GM19463 (cell line): Measurements from ENCODE around the gene MACROD2.
A peak's percentile ranks its signal among the peaks of the same experiment; 100 is the strongest.

Experiments
- ATAC-seq: cut with Tn5 transposase; IDR thresholded peaks from one replicate; pipeline ENCODE4 v1.9.1; 2021; ENCODE audit warnings: mild to moderate bottlenecking, moderate library complexity; ENCODE audit not compliant: unreplicated experiment

MACROD2 gene

DNA sequence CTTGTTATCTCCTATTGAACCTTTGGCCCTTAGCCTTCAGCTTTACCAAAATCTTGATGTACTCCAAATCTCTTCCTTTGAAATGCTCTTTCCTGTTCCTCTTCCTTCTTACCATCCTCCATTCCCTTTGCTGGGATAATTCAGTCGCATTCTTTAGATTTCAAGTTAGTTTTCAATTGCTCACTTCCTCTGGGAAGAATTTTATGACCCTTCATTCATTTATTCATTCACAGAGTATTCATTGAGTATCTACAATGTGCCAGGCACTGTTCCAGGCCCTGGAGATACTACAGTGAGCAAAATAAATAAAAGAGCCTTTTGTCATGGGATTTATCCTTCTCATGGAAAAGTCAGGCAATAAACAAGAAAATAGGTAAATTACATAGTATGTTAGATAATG is 890.3 kb downstream of the MACROD2 start:
- no peak for ATAC-seq

DNA sequence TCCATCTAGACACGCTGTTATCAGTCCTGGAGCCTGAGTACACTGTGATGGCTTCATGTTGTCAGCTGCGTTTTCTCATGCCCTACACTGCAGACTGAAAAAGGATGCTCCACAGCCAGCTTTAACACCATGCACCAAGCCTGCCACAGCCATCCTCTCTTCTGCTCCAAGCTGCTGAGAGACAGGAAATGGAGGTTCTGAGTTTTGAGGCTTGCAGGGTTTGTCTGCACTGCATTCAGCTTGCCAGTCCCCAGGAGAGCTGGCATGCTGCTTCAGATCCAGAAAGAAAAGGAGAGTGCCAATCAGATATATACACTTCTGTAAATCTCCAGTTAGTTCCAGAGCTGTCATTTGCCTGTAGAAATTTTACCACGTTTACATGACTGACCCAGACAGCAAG is 892.8 kb downstream of the MACROD2 start:
- ATAC-seq, result no peak

GRCh38 chr20:14889496-14890255 is 894.4 kb downstream of the MACROD2 start:
- no peak for ATAC-seq

- no peak for ATAC-seq
Measured at GRCh38 chr20:14890713-14891112, 895.4 kb downstream of the MACROD2 start.

DNA sequence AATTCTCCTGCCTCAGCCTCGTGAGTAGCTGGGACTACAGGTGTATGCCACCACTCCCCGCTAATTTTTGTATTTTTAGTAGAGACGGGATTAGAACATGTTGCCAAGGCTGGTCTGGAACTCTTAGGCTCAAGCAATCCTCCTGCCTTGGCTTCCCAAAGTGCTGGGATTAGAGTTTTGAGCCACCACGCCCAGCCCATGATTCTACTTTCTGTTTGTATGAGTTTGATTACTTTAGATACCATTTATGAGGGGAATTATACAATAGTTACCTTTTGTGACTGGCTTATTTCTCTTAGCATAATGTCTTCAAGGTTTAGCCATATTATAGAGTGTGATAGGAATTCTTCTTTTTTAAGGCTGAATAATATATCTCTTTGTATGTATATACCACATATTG is 897.5 kb downstream of the MACROD2 start:
- ATAC-seq, result no peak

DNA sequence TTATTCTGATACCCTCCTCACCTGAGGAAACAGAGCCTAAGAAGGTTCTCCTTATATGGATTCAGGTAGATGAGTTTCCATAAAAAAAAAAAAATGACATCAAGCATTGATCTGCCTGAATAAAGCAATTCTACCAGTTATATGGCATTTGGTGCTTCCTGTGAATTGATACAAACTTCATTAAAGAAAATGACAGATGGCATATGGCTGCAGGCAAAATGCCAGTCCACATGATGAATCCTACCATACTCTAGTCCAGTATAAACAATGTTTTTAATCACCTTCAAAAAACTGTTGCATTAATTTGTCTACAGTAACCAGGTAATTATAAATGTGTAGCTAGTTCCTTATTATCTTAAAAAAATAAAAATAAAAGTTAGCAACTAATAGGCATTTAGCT is 901.3 kb downstream of the MACROD2 start:
- ATAC-seq, result no peak

GRCh38 chr20:14897608-14898007 is 902.3 kb downstream of the MACROD2 start:
- ATAC-seq, result no peak

- peak; percentile 98 for ATAC-seq
Measured at GRCh38 chr20:14902432-14903089, 907.2 kb downstream of the MACROD2 start.

DNA sequence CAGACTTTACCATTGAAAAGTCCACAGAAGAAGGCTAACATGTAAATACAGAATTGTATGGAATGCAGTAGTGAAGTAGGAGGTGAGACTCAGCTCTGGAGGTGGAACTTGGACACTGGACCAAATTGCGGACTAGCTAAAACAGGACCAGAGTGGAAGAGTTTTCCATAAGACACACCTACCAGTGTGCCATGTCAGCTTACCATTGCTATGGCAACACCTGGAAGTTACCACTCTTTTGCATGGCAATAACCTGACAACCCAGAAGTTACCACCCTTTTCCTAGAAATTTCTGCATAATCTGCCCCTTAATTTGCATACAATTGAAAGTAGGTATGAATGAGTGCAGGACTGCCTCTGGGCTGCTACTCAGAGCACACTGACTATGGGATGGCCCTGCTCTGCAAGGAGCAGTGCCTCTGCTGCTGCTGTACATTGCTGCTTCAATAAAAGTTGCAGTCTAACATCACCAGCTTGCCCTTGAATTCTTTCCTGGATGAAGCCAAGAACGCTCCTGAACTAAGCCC is 911.7 kb downstream of the MACROD2 start:
- no peak for ATAC-seq

- ATAC-seq, result no peak
Measured at GRCh38 chr20:14910126-14910525, 914.8 kb downstream of the MACROD2 start.

GRCh38 chr20:14913896-14914620 is 918.7 kb downstream of the MACROD2 start:
- no peak for ATAC-seq

DNA sequence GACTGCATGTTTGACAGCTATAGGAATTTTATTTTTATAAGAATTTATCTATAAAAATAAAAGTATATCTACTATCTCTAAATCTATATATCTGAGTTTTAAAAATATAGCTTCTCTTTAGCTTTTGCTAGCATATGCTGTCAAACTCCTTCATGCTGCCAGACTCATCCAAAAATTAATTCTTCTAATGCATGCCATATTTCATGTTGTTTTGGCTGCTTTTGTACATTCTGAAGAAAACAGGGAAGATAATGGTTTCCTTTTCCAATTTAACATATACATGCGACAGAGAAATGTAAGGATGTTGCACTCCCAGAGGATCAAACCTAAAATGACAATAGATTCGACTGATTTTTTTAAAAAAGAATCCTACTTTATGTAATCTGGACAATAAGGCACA is 919.3 kb downstream of the MACROD2 start:
- no peak for ATAC-seq

GRCh38 chr20:14915356-14915755 is 920.0 kb downstream of the MACROD2 start:
- no peak for ATAC-seq

DNA sequence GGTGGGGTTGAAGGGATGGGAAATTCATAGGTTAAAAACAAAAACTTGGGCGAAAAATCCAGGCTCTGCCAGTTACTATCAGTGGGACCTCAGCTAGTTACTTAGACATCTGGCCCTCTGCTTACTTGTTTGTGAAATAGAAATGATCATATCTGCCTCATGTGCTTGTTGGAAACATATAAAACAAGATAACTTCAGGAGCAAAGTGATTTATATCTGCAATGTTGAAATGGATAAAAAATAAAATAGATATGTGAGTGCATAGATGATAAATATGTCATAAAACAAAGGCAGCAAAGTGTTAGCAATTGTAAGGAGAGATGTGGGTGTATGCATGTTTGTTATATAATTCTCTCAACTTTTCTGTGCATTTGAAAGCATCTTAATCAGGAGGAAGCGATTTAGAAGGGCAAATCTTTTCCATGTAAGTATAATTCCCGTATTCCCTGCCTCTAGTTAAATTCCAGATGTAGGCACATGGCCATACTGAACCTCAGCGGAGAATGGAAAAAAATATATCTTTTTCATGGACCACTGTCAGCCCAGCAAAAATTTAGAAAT is 921.1 kb downstream of the MACROD2 start:
- ATAC-seq, result no peak

DNA sequence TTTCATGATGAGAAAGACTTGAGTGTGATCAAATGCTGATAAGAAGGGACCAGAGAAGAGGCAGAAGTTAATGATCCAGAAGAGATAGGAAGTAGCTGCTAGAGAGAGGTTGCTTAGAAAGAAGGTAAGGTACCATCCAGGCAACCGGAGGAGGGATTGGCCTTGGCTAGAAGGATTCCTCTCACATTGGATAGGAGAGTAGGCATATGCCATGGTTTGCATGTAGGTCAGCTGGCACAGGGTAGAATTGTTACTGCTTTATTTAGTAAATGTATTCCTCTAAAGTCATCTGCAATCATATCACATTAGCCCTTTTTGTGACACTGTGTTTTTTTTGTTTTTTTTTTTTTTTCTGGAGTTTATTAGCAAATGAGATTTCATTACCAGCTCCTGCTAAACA is 923.0 kb downstream of the MACROD2 start:
- no peak for ATAC-seq

DNA sequence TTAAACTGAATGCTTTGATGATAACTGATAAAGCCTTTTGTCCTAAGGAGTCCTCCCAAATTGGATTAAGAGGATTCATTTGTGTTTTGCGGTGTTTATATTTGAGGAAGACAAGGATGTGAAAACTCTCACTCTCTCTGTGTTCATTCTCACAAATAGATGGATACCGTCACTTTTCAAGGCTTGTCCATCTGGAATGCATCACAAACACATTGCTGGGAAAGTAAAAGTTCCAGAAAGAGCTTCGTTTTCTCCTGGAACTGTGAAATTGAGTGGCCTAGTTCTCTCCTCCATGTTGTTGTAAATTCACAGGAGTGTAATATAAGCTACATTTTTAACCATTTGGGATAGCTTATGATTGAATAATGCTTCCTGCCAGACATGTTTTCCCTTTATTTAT is 923.7 kb downstream of the MACROD2 start:
- ATAC-seq, result no peak

DNA sequence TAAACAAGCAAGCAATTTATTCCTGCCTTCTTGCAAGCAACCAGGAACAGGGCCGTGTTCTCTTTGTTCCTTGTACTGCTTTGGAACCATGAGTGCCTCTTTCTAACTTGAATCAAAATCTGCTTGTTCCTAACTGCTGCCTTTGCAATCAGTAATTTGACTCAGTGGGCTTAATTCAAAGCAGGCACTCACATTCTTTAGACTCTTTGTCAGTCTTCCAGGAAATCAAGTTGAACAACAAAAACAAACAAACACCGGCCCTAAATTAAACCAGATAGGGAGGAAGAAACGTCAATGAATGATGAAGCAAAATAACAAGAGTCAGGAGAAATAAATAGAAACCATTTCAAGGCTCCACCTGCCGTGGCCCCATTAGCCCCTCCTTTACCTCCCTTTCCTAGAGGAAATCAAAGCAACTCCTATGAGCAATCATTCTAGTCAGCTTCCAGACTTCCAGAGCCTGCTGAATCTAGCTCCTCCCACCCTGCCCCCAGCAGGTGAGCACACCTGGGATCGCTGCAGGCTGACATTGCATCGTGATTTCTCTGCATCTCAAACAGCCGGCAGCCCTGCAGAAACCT is 924.3 kb downstream of the MACROD2 start:
- no peak for ATAC-seq

GRCh38 chr20:14921513-14921912 is 926.2 kb downstream of the MACROD2 start:
- no peak for ATAC-seq

GRCh38 chr20:14922503-14923267 is 927.4 kb downstream of the MACROD2 start:
- no peak for ATAC-seq

- ATAC-seq, result no peak
Measured at GRCh38 chr20:14924433-14924832, 929.1 kb downstream of the MACROD2 start.
